GM19324 (cell line): ENCODE data around the gene DEFB132.
"Not testable (repeated sequence)": the region's sequence is repeated elsewhere in the genome, so short reads cannot be mapped to it uniquely, and the experiment has no call there.

Experiments used
- ATAC-seq: cut with Tn5 transposase; IDR thresholded peaks from one replicate; pipeline ENCODE4 v1.9.1; 2021; ENCODE audit warnings: mild to moderate bottlenecking, moderate library complexity; ENCODE audit not compliant: unreplicated experiment, low FRiP score

Gene DEFB132, protein sequence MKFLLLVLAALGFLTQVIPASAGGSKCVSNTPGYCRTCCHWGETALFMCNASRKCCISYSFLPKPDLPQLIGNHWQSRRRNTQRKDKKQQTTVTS

DNA sequence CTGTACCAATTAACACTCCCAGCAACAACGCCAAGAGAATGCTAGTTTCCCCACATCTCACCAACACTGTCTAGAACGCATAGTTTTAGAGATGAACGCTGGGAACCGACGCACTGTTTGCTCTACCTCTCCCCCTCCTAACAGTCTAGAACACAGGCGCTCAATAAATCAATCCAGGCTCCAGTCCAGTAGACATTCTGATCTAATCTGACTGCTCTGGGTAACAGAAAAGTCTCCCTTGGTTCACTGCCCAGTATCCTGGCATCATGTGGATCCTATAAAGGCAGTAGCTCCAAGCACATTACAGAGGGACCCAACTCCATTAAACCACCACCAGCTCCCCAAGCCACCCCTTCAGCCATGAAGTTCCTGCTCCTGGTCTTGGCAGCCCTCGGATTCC, at the start of gene DEFB132:
TSS of gene DEFB132 (plus strand) at position 306 of the 400 bp plus-strand sequence. CDS start at position 361, 55 bp downstream.
- ATAC-seq, result no peak

DNA sequence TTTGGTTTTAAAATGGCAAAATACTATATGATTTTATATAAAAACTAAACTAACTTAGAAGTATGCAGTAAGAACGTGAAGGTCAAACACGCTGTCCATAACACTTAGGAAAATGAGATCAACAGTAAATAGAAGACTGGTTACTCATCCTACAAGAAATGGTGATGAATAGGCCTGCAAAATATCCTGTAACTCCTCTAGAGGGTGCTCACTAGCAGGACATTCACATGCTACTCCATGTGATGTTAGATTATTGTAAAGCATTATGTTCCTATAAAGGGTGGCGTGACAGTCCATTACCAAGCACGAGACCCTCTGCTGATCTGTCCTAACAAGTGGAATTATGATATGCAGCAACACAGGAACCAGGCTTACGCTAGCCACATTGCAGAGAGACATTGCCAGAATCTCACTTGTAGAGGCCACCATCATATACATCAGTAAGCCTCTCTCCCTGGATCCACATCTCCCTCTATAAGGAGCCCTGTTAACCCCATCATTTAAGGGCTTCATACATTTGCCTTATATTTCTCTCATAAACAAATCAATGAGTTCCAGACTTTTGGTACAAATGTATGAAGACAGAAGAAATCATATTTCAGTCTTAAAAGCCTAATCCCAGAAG, 48.5 kb upstream of the DEFB132 start:
- ATAC-seq, result no peak

DNA sequence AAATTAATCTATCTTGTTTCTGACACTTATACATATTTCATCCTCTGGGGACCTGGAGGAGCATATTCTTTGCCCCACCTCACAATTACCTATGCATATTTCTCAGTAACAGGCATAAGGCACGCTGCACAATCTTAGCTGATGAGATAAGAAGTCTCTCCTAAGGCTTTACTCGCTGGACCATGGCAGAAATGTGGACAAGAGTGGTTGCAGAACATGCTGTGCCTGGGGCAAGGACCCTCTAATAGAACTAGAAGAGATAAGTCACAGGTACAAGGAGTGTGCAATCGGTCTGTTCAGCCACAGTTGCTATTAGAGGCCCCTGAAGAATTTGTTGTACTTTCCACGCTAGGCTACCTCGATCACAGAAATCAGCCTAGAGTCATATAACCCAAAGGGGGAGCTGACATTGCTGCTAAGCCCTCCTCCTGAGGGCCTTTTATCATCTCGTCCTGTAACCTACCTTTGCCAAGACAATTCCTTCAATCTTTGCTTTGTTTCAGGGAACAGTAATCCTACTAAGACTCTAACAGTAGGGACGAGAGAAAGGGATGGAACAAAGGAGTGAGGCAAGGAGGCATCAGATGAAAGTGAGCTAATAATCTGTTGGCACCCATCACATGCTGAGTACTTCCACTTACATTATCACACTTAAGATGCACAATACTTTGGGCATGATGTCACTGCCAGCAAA, 46.6 kb upstream of the DEFB132 start:
- no peak for ATAC-seq

DNA sequence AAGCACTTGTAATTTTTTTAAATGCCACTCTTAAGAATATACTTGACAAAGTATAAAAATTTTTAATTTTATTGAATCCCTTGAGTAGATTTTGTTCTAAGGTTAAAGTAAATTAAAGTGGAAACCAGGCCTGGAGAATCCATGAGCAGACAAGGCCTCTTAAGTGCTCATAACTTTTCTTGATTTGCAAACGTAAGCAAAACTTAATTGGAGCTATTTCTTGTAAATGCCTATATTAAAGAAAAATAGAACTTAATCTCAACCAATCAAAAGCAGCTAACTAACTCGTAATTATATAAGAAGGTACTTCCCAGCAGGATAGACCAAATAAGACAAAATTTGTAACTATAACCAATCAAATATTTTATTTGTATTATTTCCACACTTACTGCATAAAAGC, 43.1 kb upstream of the DEFB132 start:
- ATAC-seq, result no peak

DNA sequence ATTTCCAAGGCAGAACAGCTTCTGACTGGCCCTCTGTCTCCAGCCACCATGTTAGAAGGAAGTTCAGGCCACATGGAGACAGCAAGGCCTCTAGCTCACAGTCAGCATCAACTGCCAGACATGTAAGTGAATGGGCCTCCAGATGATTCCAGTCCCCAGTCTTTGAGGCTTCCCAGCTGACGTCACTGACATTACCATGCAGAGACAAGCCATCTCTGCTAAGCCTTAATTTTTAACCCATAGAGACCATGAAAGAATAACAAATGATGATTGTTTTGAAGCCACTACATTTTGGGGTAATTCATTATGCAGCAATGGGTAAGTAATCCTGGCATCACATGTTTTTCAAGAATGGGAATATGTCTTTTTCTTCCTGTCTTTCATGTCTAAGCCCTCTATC, 41.7 kb upstream of the DEFB132 start:
- no peak for ATAC-seq

DNA sequence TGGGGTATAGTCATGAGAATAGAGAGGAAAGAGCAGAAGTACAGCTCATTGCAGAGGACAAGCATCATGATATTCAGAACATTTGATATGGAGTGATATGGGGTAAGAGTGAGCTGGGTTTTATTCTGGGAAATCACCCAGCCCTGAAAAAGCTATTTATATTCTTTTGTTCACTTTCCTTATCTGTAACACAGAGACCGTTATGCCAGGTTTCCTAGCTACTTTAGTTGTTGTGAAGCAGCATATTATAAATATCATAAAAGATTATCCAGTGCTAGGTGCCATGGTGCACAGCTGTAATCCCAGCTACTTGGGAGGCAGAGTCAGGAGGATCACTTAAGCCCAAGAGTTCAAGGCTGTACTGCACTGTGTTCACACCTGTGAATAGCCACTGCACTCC, 40.3 kb upstream of the DEFB132 start:
- no peak for ATAC-seq

DNA sequence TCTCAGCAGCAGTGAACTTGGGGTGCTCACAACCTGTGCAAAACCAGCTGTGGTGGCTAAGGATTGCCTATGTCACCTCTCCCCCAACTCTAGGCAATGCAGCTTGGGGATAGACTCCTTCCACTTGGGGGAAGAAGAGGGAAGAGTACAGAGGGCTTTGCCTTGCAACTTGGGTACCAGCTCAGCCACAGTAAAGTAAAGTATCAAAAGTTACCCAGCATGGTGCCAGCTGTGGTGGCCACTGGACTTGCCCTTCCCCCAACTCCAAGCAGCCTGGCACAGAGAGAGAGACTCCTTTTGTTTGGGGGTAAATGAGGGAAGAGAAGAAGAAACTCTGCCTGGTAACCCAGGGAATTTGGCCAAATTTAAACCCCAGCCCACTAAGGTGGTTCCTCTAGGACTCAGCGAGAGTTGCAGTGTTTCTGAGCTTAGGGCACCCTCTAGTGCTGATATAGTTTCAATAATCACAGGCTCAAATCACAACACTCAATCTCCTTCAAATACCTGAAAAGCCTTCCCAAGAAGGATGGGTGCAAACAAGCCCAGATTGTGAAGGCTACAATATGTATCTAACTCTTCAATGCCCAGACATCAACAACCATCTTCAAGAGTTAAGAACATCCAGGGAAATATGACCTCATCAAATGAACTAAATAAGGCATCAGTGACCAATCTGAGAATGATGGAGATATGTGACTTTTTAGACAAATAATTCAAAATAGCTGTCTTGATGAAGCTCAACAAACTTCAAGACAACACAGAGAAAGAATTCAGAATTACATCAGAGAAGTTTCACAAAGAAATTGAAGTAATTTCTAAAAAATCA, 38.0 kb upstream of the DEFB132 start:
- ATAC-seq, result no peak

DNA sequence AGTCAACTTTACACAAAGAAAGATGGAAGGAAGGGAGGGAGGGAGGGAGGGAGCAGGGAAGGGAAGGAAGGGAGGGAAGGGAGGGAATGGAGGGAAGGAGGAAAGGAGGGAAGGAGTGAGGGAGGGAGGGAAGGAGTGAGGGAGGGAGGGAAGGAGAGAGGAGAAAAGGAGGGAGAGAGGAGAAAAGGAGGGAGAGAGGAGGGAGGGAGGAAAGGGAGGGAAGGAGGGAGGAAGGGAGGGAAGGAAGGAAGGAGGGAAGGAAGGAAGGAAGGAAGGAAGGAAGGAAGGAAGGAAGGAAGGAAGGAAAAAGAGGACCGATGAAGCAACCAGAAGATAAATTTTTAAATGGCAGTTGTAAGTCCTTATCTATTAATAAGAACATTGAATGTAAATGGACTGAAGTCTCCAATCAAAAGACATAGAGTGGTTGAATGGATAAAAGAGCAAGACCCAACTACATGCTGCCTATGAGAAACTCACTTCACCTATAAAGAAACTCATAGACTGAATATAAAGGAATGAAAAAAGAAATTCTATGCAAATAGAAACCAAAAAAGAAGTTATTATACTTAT, 36.2 kb upstream of the DEFB132 start:
- no peak for ATAC-seq

DNA sequence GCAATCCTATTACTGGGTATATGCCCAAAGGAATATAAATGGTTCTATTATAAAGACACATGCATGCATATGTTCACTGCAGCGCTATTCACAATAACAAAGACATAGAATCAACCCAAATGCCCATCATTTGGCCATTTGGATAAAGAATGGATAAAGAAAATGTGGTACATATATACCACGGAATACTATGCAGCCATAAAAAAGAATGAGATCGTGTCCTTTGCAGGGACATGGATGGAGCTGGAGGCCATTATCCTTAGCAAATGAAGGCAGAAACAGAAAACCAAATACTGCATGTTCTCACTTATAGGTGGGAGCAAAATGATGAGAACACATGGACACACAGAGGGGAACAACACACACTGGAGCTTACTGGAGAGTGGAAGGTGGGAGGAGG, 31.6 kb upstream of the DEFB132 start:
- not testable (repeated sequence) for ATAC-seq

DNA sequence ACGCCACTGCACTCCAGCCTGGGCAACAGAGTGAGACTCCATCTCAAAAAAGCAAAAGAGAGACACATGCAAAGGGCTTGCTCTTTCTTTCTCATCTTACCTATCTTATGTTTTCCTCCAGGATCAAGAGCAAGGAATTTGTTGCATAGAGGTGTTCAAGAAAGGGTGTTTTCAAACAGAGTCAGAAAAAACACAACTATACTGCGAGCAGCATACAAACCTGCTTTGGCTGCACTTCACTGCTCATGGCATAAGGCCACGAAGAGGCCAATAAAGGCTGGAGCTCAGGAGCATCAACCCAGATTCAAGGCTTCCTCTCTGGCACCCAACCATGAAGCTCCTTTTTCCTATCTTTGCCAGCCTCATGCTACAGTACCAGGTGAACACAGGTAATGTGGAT, 30.6 kb upstream of the DEFB132 start, which contains the start of gene DEFB129:
TSS of gene DEFB129 (plus strand) at position 301 of the 400 bp plus-strand sequence. CDS start at position 332, 31 bp downstream.
- no peak for ATAC-seq

DNA sequence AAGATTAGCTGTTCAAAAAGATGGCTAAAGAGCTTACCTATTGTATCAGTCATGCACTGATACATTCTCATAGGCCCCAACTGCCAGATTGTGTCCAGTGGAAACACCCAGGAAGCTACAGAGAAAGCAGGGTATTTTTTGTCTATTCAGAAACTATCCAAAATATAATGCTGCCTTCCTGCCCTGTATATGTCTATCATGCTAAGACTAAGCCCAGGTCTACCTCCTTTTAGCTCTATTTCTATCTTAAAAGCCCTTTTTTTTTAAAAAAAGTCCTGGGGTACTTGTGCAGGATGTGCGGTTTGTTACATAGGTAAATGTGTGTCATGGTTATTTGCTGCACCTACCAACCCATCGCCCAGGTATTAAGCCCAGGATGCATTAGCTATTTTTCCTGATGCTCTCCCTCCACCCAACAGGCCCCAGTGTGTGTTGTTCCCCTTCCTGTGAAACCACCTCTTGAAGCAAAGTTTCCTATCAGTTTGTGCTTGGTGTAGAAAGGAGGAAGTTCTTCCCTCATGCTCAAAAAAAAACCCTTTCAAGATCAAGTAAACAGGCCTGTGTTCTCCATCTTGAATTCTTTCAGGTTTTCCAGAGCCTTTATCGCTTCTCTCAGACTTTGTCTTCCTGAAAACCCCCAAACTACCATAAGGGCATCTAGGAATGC, 30.0 kb upstream of the DEFB132 start:
- no peak for ATAC-seq

DNA sequence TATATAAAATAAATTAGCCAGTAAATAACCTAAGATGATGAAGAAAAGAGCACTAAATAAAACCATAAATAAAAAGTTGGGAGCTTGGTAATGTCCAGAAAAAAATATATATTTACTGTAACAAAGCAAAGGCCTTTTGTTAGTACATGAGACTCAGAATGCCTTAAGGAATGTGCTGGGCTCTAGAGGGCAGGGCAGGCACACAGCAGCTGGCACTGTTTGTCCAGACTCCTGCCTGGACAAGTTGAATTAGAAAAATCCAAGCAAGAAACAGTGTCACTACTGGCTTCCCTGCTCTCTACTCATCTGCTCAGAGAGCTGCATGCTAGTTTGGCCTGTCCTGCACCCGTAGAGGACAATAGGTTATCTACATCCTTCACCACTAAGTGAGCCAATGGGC, 21.6 kb upstream of the DEFB132 start:
- no peak for ATAC-seq

DNA sequence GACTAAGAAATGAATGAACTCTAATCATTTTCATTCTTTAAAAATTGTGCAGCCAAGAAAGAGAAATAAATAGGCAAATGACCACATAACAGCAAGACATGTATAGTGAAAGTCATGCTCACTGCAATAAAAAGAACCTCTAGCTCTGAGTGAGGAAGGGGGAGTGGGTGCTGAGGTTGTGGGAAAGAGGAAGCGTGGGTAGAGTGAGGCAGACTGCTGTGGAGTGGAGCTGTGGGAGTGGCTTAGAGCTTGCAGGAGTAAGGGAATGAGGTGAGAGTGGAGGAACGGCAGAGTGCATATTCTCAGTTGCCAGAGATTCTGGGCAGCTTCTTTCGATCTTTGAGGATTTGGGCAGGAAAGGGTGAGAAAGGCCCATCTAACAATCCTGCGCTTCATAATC, 20.0 kb upstream of the DEFB132 start:
- ATAC-seq, result no peak

DNA sequence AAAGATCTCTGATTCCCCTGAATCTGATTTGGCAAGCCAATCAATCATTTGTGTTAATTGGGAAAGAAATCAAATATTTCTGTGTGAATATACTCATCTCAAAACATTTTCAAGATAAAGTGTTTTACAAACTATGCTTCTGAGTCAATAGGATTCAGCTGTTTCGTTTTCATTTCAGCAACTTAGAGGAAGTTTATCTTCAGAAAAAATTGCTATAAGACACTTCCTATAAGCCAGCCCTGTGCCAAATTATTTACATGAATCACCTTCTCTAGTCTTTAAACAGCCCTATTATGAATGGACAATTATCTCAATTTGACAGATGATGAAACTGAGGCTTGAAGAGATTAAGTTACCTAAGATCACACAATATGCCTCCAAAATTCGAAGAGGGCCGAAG, 19.6 kb upstream of the DEFB132 start:
- no peak for ATAC-seq

DNA sequence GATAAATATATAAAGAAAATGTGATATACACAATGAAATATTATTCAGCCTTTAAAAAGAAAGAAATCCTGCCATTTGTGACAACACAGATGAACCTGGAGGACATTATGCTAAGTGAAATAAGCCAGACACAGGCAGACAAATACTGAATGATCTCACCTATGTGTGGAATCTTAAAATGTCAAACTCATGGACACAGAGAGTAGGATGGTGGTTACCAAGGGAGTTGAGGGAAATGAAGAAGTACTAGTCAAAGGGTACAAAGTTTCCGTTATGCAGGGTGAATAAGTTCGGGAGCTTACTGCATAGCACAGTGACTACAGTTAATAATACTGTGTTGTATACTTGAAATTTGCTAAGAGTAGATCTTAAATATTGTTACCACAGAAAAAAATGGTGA, 14.6 kb upstream of the DEFB132 start:
- ATAC-seq, result no peak

DNA sequence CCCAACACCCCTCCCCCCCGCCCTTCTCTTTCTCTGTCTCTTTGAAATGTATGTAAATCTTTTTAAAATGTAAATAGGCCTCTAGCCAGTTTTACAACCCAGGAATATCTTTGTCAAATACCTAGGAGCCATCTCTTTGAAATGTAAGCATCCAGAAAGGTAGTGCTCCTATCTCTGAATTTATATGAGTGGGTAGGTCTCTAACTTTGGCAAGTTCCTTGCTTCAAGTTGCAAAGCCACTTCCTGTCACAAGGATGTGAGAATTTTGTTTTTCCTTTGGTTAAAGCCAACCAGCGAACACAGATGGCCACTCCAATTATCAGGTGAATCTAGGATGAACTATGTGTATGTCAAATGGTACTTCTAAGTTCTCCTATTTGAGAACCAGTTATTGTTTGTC, 6.2 kb upstream of the DEFB132 start:
- no peak for ATAC-seq

DNA sequence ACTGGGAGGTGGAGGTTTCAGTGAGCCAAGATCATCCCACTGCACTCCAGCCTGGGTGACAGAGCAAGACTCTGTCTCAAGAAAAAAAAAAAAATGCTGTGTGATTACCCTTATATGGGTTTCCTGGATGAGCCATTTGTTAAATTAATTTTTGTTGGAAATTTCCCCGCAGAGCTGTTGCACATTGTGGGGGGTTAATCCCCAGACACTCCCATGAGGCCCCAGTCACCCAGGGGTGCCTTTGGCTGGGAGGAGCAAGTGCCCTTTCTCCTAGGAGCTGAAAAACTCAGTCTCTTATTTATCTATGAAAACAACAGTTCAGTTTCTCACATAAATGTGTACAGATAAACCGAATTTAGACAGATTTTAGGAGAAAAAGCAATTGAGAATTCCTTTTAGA, 4.7 kb upstream of the DEFB132 start:
- ATAC-seq, result no peak

DNA sequence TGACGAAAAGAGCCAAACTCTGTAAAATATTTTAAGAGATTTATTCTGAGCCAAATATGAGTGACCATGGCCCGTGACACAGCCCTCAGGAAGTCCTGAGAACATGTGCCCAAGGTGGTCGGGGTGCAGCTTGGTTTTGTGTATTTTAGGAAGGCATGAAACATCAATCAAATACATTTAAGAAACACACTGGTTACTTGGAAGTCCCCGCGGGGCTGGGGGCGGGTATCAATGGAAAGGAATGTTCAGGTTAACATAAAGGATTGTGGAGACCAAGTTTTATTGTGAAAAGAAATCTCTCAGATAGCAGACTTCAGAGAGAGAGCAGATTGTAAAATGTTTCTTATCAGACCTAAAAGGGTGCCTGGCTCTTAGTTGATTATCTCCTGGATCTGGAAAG, 4.1 kb upstream of the DEFB132 start:
- not testable (repeated sequence) for ATAC-seq

DNA sequence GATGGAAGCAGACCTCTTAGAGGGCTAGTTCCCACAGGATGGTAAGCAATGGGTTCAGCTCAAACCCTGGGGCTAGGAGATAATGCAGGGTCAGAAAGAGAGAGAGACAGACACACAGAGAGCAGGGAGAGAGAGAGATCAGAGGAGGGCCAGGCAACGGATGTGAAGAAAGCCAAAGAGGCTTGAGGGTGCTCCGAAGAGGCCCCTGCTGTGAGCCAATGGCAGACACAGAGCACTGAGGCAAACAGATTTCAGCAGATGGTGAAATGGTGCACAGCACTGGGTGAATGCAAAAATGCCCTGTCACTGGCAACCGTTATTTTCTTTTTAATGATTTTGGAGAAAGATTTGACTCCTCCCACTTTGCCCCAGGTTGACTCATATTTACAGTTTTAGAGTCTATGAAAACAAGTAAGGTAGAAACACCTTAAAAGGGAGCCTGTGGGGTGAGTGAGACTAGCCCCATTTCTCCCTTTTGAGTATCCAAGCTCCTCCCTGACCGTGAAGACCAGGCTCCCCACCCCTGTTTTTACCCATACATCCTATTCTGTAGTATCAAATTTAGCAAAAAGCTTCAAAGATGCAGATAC, 840 bp downstream of the DEFB132 start:
- no peak for ATAC-seq

DNA sequence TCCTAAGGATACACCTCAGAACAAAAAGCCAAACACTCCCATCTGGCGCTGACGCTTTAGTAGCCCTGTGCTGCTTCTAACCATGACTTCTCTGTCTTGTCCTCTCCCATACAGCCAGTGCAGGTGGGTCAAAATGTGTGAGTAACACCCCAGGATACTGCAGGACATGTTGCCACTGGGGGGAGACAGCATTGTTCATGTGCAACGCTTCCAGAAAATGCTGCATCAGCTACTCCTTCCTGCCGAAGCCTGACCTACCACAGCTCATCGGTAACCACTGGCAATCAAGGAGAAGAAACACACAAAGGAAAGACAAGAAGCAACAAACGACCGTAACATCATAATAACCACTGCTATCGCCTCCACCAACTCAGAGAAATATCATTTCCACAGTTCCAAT, 1.4 kb downstream of the DEFB132 start:
- ATAC-seq, result no peak
